Right lobe of liver (tissue), 6 donors: ENCODE measurements around the gene MYO16. TPM values are rescaled to one million over a fixed set of nuclear protein-coding genes. Genes with fewer than 3 reads are reported as not detected.

Source experiments
- ATAC-seq, 4 donors: fragments of 200-7000 bp; cut with Tn5 transposase; one replicate each; pipeline ENCODE4 v1.9.1; 2020; ENCODE audit warnings: mild to moderate bottlenecking in 4 of 4, moderate library complexity in 4 of 4
- DNase-seq, 3 donors: peaks; one replicate each; pipeline ENCODE4 v3.0.0-alpha.2; 2020
- H3K27ac ChIP-seq, 3 donors: fragments of 200-600 bp; one replicate each; pipeline ENCODE4 v1.8.0; 2022
- H3K27me3 ChIP-seq, 2 donors: fragments of 200-600 bp; one replicate each; pipeline ENCODE4 v1.8.0; 2022
- H3K36me3 ChIP-seq, 4 donors: fragments of 200-600 bp; sonication (generic) in 1 of 4; one replicate each; pipeline versions ENCODE4 v1.5.1 to v1.8.0; 2017 to 2022; ENCODE audit warnings: control low read depth in 1 of 4
- H3K4me1 ChIP-seq, 4 donors: fragments of 200-600 bp; sonication (generic) in 1 of 4; one replicate each; pipeline versions ENCODE4 v1.5.1 to v1.8.0; 2017 to 2022; ENCODE audit warnings: control low read depth in 1 of 4
- H3K4me3 ChIP-seq, 3 donors: fragments of 200-600 bp; one replicate each; pipeline ENCODE4 v1.8.0; 2022
- H3K9me3 ChIP-seq, 4 donors: fragments of 200-600 bp; sonication (generic) in 1 of 4; one replicate each; pipeline versions ENCODE4 v1.5.1 to v1.8.0; 2017 to 2022; ENCODE audit warnings: control low read depth in 1 of 4
- POLR2A ChIP-seq: fragments of 450-650 bp; IDR thresholded peaks from one replicate; pipeline ENCODE4 v1.6.1; 2017; ENCODE audit warnings: antibody characterized with exemption, mild to moderate bottlenecking
- WGBS: methylation state at CpG from one replicate; pipeline ENCODE4 v1.1.6; 2018; ENCODE audit warnings: low coverage, low lambda C conversion rate; ENCODE audit not compliant: insufficient coverage; ENCODE audit errors: missing lambda C conversion rate; 5-methylcytosine and 5-hydroxymethylcytosine counted together
- intact Hi-C, 2 donors: fragments of 100-400 bp; cut with DNase I; formaldehyde crosslinking; loops; one replicate each; pipeline versions ENCODE4 v1.11.2 to v1.14.1; 2022
- total RNA-seq, 6 experiments: library from RNA; depleted of rRNA in 2 of 6; stranded (reverse); fragments of >200 nt in 2 of 6; fragmentation: NEBNext Ultra II Directional in 3 of 6; extraction: Animal tissue kit (Norgen Biotek cat#: 25700) in 3 of 6; gene quantifications; one replicate each; pipeline versions ENCODE4 v1.1.0 to v1.2.4, GENCODE V29; 2016 to 2023
- TF ChIP-seq, protein P1 (sequence below), 4 donors: fragments of 200-600 bp in 3 of 4; fragments of 450-650 bp in 1 of 4; IDR thresholded peaks; one replicate each; pipeline versions ENCODE4 v1.5.1 to v1.8.0; 2016 to 2022; ENCODE audit warnings: antibody characterized with exemption in 4 of 4, mild to moderate bottlenecking in 2 of 4
- donor health status: DM: no; HTN: yes; CAD: no.
- donor health status: DM: no; HTN: no; CAD: no.
- donor health status: DM: no; HTN: no; CAD: no.
- donor health status: DM: no; HTN: yes; CAD: no.
- donor health status: DM: no; HTN: yes; CAD: no.

Gene MYO16
- total RNA-seq, 6 experiments from 2014 or later: 0.43 to 2.7 (median 0.93) TPM

DNA sequence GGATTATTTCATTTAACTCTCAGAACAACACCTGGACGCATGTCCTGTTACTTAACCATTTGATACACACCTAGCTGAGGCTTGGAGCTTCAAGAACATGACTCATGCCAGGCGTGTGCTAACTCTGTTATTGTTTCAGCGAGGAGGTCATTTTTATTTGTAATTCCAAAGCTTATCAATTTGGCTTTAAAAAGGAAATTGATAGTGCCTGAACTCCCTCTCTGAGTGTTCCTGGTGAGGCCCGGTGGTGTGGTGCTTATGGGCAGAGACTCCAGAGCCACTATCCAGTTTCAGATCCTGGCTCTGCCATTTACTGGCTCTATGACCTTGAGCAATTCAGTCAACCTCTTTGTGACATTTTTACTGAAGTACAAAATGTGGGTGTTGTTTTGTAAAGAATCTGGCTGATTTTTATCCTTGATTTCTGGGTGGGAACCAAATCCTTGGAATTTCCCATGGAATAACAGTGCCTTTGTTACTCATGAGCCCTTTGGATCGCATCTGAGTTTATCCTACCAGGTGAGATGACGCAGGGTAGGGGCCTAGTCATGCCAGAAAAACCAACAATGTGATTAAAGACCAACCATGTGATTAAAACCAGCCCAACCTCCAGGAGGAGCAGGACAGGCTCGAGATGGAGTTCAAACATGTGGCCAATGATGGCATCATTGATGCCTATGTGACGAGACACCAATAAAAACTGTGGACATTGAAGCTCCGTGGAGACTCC lies 198.8 kb downstream of the MYO16 start:
- DNase-seq: no peak
- H3K9me3 ChIP-seq: no peaks in the 10 kb centered on the region
- H3K27me3 ChIP-seq: no peaks in the 10 kb centered on the region
- ATAC-seq: no peak
- H3K4me1 ChIP-seq: no peaks in the 10 kb centered on the region
- intact Hi-C loops: no loop called here
- no peak overlapping the region for H3K27ac ChIP-seq
- TF ChIP-seq POLR2A: no peak
- TF ChIP-seq, protein P1, sequence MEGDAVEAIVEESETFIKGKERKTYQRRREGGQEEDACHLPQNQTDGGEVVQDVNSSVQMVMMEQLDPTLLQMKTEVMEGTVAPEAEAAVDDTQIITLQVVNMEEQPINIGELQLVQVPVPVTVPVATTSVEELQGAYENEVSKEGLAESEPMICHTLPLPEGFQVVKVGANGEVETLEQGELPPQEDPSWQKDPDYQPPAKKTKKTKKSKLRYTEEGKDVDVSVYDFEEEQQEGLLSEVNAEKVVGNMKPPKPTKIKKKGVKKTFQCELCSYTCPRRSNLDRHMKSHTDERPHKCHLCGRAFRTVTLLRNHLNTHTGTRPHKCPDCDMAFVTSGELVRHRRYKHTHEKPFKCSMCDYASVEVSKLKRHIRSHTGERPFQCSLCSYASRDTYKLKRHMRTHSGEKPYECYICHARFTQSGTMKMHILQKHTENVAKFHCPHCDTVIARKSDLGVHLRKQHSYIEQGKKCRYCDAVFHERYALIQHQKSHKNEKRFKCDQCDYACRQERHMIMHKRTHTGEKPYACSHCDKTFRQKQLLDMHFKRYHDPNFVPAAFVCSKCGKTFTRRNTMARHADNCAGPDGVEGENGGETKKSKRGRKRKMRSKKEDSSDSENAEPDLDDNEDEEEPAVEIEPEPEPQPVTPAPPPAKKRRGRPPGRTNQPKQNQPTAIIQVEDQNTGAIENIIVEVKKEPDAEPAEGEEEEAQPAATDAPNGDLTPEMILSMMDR (IDR thresholded peaks at IDR 0.05): no peak
- no peak overlapping the region for H3K4me3 ChIP-seq
- WGBS: 62% methylated on average over 5 of the region's 9 CpGs
- H3K36me3 ChIP-seq: no peaks in the 10 kb centered on the region

DNA sequence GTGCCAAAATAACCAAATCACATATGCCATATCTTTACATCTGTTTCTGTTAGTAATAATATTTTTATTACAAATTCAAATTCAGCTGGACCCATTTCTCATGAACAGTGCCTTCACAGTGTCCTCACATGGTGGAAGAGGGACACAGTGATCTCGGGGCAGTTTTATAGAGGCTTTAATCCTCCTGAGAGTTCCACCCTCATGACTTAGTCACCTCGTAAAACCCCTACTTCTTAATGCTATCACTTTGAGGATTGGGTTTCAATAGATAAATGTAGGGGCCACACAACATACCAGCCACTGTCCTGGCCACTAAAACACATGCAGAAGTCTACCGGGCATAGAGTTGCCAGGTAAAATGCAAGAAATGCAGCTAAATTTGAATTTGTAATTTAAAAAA lies 201.5 kb downstream of the MYO16 start:
- intact Hi-C loops: no loop called here
- DNase-seq (no peak), ATAC-seq (no peak)
- H3K27ac ChIP-seq: no peak overlapping the region
- WGBS: 52% methylated on average over 3 of the region's 3 CpGs
- H3K4me3 ChIP-seq: no peak overlapping the region
- H3K4me1 ChIP-seq: no peaks in the 10 kb centered on the region
- TF ChIP-seq, protein P1 (IDR thresholded peaks at IDR 0.05): no peak
- TF ChIP-seq POLR2A: no peak
- H3K36me3 ChIP-seq: no peaks in the 10 kb centered on the region
- H3K9me3 ChIP-seq: no peaks in the 10 kb centered on the region
- no peaks in the 10 kb centered on the region for H3K27me3 ChIP-seq

DNA sequence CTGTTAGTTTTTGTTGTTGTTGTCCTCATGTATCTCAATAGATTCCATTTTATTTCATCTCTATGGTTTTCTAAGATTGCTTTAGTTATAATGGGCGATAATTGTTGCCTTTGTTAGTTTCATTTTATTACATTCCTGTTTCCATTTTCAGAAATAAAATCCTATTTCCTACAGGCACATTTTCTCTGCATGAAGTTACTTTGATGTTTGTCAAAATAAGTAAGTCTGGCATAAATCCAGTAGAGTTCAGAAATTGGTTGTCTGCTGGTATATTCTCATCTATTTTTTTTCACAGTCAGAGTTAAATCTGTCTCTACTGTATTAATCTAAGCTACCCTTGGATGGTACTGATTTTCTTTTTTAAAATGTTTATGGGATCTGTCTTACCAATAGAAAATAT lies 204.1 kb downstream of the MYO16 start:
- 78% methylated on average over 1 of the region's 1 CpG for WGBS
- H3K9me3 ChIP-seq: no peaks in the 10 kb centered on the region
- H3K4me1 ChIP-seq: no peaks in the 10 kb centered on the region
- H3K27me3 ChIP-seq: no peaks in the 10 kb centered on the region
- no peak overlapping the region for H3K27ac ChIP-seq
- intact Hi-C loops: no loop called here
- H3K4me3 ChIP-seq: no peak overlapping the region
- H3K36me3 ChIP-seq: no peaks in the 10 kb centered on the region
- no peak for TF ChIP-seq POLR2A
- TF ChIP-seq, protein P1 (IDR thresholded peaks at IDR 0.05): no peak
- DNase-seq (no peak), ATAC-seq (no peak)

DNA sequence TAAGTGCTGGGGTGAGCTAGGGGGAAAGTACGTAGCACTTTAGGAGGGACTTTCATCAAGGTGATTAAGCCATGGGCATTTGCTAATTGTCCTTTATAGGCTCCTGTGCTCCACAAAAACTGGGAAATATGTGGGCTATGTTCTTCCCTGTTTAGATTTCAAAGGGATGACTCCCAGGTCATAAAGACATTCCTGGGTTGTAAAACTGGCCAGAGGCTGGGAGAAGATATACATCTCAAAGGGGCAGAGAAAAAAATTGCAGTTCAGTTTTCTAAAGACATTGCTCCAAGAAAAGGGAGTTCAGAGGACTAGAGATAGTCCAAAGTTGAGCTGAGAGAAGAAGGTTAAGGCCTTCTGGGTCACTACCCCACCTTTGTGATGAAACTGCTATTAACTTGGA lies 204.8 kb downstream of the MYO16 start:
- Histone ChIP-seq H3K4me1 (no peaks in the 10 kb centered on the region), H3K9me3 (no peaks in the 10 kb centered on the region), H3K27me3 (no peaks in the 10 kb centered on the region), H3K27ac (no peak overlapping the region), H3K4me3 (no peak overlapping the region), H3K36me3 (no peaks in the 10 kb centered on the region)
- DNase-seq (no peak), ATAC-seq (no peak)
- intact Hi-C loops: no loop called here
- 64% methylated on average over 1 of the region's 1 CpG for WGBS
- TF ChIP-seq, protein P1 (IDR thresholded peaks at IDR 0.05): no peak
- TF ChIP-seq POLR2A: no peak
